Measurements from ENCODE around the gene GLRX2. TPM values are rescaled to one million over a fixed set of nuclear protein-coding genes. Genes with fewer than 3 reads are reported as not detected.

Gene GLRX2
- total RNA-seq, 1 experiment from 2014 or later: 30.6 TPM

- Histone ChIP-seq H3K4me3 (replicated peaks in 1 of 2; ENCODE audit: low read depth in 1 of 2, low read length in 2 of 2) (no peak overlapping the region), H3K9ac (ENCODE audit: low read length) (no peak overlapping the region), H3K27me3 (ENCODE audit: insufficient read depth, low read length) (no peaks in the 10 kb centered on the region), H3K4me1 (ENCODE audit: control insufficient read depth in 1 of 2, insufficient read depth in 2 of 2, low read length in 2 of 2) (no peaks in the 10 kb centered on the region), H4K20me1 (ENCODE audit: insufficient read depth) (peaks cover 12% of the 10 kb centered on the region; the same call in 1 of the 2 replicates), H3K9me2 (ENCODE audit: insufficient read depth) (no peaks in the 10 kb centered on the region), H2AFZ (ENCODE audit: low read depth, low read length, poor library complexity, severe bottlenecking) (no peak overlapping the region), H3K4me2 (ENCODE audit: low read length) (no peak overlapping the region), H3K36me3 (ENCODE audit: control insufficient read depth in 1 of 2, insufficient read depth in 2 of 2, low read length in 2 of 2) (peaks cover 28 to 50% of the 10 kb centered on the region in 2 experiments), H3K27ac (ENCODE audit: low read depth, low read length) (no peak overlapping the region), H3K9me3 (ENCODE audit: control insufficient read depth in 1 of 2, insufficient read depth in 1 of 2, low read depth in 1 of 2, low read length in 2 of 2) (no peaks in the 10 kb centered on the region), H3K79me2 (ENCODE audit: insufficient read depth, low read length) (peaks cover 89% of the 10 kb centered on the region)
- no TSS peak for BruUV-seq (replicated peaks)
- DNase-seq (ENCODE audit: low read depth, low spot score) (no peak), ATAC-seq (no peak)
- intact Hi-C loops (cut with micrococcal nuclease): loop anchor here (5.0 kb wide), 1 partner anchor 1157 kb away; no protein-coding TSS in a partner anchor
- ChIA-PET POLR2A (no interaction called here), CTCF (no interaction called here), RAD21 (ENCODE audit: low non-redundant PET in 1 of 2, low total read pairs in 2 of 2, uncharacterized antibody in 2 of 2, unreplicated experiment in 2 of 2) (no interaction called here)
- TF ChIP-seq JUND (IDR thresholded peaks at IDR 0.05): no peak
- TF ChIP-seq, protein P1, sequence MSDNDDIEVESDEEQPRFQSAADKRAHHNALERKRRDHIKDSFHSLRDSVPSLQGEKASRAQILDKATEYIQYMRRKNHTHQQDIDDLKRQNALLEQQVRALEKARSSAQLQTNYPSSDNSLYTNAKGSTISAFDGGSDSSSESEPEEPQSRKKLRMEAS (IDR thresholded peaks at IDR 0.05): no peak
Measured at GRCh38 chr1:193140254-193140653, 35.0 kb upstream of the GLRX2 start.

GRCh38 chr1:193131266-193131860 is 26.1 kb upstream of the GLRX2 start:
- TF ChIP-seq, protein P2, sequence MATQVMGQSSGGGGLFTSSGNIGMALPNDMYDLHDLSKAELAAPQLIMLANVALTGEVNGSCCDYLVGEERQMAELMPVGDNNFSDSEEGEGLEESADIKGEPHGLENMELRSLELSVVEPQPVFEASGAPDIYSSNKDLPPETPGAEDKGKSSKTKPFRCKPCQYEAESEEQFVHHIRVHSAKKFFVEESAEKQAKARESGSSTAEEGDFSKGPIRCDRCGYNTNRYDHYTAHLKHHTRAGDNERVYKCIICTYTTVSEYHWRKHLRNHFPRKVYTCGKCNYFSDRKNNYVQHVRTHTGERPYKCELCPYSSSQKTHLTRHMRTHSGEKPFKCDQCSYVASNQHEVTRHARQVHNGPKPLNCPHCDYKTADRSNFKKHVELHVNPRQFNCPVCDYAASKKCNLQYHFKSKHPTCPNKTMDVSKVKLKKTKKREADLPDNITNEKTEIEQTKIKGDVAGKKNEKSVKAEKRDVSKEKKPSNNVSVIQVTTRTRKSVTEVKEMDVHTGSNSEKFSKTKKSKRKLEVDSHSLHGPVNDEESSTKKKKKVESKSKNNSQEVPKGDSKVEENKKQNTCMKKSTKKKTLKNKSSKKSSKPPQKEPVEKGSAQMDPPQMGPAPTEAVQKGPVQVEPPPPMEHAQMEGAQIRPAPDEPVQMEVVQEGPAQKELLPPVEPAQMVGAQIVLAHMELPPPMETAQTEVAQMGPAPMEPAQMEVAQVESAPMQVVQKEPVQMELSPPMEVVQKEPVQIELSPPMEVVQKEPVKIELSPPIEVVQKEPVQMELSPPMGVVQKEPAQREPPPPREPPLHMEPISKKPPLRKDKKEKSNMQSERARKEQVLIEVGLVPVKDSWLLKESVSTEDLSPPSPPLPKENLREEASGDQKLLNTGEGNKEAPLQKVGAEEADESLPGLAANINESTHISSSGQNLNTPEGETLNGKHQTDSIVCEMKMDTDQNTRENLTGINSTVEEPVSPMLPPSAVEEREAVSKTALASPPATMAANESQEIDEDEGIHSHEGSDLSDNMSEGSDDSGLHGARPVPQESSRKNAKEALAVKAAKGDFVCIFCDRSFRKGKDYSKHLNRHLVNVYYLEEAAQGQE (IDR thresholded peaks at IDR 0.05; ENCODE audit: low read depth): no peak
- TF ChIP-seq CTCF (IDR thresholded peaks at IDR 0.05 in 2 of 3, conservative IDR thresholded peaks at IDR 0.05 in 1 of 3; ENCODE audit: borderline replicate concordance in 1 of 3, insufficient read depth in 1 of 3, low read depth in 2 of 3, low read length in 2 of 3): no peak
- TF ChIP-seq JUND (IDR thresholded peaks at IDR 0.05): no peak
- no peak for TF ChIP-seq SRF (IDR thresholded peaks at IDR 0.05; ENCODE audit: low read depth)
- TF ChIP-seq POLR2A (IDR thresholded peaks at IDR 0.05; ENCODE audit: borderline replicate concordance, extremely low read depth, insufficient read depth, insufficient read length): no peak
- no peak for TF ChIP-seq POLR2AphosphoS5 (IDR thresholded peaks at IDR 0.05; ENCODE audit: low read depth, low read length)
- Histone ChIP-seq H3K9me2 (ENCODE audit: insufficient read depth) (no peaks in the 10 kb centered on the region), H3K9ac (ENCODE audit: low read length) (no peak overlapping the region), H3K9me3 (ENCODE audit: control insufficient read depth in 1 of 2, insufficient read depth in 1 of 2, low read depth in 1 of 2, low read length in 2 of 2) (no peaks in the 10 kb centered on the region), H3K27me3 (ENCODE audit: insufficient read depth, low read length) (no peaks in the 10 kb centered on the region), H3K27ac (ENCODE audit: low read depth, low read length) (no peak overlapping the region), H3K4me2 (ENCODE audit: low read length) (no peak overlapping the region), H2AFZ (ENCODE audit: low read depth, low read length, poor library complexity, severe bottlenecking) (no peak overlapping the region), H3K36me3 (ENCODE audit: control insufficient read depth in 1 of 2, insufficient read depth in 2 of 2, low read length in 2 of 2) (peaks cover 36 to 41% of the 10 kb centered on the region in 2 experiments), H3K79me2 (ENCODE audit: insufficient read depth, low read length) (peaks cover 95% of the 10 kb centered on the region), H3K4me3 (replicated peaks in 1 of 2; ENCODE audit: low read depth in 1 of 2, low read length in 2 of 2) (no peak overlapping the region), H4K20me1 (ENCODE audit: insufficient read depth) (no peaks in the 10 kb centered on the region; the same call in 1 of the 2 replicates), H3K4me1 (ENCODE audit: control insufficient read depth in 1 of 2, insufficient read depth in 2 of 2, low read length in 2 of 2) (peaks cover 13 to 22% of the 10 kb centered on the region in 2 experiments)
- ChIA-PET POLR2A (no interaction called here), CTCF (no interaction called here), RAD21 (ENCODE audit: low non-redundant PET in 1 of 2, low total read pairs in 2 of 2, uncharacterized antibody in 2 of 2, unreplicated experiment in 2 of 2) (no interaction called here)
- ATAC-seq (no peak), DNase-seq (ENCODE audit: low read depth, low spot score) (no peak)
- no TSS peak for BruUV-seq (replicated peaks)
- intact Hi-C loops (cut with micrococcal nuclease): no loop called here

Data from HCT116 (cell line).